ENCODE measurements around the gene GRWD1.

GRWD1 gene

DNA sequence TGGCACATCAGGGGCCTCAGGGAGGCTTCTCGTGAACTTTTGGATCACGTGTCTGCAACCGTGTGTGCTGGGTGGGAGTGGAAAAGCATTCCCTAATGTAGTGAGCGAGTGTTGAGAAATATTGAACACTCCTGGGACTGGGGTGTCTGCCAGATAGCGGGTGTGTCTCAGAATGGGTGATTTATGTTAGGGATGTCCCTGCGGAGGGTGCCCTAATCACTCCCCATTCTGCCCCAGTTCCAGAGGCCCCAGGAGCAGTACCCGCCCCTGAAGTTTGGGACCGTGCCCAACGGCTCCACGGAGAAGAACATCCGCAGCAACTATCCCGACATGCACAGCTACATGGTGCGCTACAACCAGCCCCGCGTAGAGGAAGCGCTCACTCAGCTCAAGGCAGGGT, 24.2 kb upstream of the GRWD1 start:
- DNase-seq (ENCODE audit: low read depth, low spot score), result no peak
- in situ Hi-C loops (cut with HindIII; ENCODE audit: low sequenced_read_pairs), result no loop called here

DNA sequence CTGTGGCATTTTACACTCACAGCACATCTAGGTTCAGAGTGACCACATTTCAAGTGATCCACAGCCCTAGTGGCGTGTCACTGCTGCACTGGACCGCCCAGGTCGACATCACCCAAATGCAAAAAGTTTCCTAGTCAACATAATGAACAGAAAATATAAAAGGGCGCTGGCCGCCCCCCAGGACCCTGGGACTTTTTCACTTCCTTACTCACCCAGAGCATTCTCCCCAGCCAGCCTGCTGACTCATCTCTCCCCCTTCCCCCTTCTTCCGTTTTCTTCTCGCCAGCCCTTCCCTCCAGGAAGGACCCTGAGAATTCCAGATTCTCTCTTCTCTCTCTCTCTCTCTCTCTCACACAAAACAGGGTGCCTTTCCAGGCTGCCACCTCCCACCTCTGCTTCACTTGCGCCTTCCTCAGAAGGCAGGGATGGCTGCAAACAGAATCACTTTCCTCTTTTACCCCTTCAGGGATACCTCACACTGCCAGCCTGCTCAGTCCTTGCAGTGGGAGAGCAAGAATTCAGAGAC, 21.0 kb upstream of the GRWD1 start:
- in situ Hi-C loops (cut with HindIII; ENCODE audit: low sequenced_read_pairs), result no loop called here
- peak; percentile 67 for DNase-seq (ENCODE audit: low read depth, low spot score)
- H3K4me3 ChIP-seq (ENCODE audit: low read depth, low read length), result no peak overlapping the region
- TF ChIP-seq, protein P1, sequence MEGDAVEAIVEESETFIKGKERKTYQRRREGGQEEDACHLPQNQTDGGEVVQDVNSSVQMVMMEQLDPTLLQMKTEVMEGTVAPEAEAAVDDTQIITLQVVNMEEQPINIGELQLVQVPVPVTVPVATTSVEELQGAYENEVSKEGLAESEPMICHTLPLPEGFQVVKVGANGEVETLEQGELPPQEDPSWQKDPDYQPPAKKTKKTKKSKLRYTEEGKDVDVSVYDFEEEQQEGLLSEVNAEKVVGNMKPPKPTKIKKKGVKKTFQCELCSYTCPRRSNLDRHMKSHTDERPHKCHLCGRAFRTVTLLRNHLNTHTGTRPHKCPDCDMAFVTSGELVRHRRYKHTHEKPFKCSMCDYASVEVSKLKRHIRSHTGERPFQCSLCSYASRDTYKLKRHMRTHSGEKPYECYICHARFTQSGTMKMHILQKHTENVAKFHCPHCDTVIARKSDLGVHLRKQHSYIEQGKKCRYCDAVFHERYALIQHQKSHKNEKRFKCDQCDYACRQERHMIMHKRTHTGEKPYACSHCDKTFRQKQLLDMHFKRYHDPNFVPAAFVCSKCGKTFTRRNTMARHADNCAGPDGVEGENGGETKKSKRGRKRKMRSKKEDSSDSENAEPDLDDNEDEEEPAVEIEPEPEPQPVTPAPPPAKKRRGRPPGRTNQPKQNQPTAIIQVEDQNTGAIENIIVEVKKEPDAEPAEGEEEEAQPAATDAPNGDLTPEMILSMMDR (IDR thresholded peaks at IDR 0.05; ENCODE audit: low read depth, low read length), result no peak

More for the DNA sequence above, 24.2 kb upstream of the GRWD1 start:
- no peak overlapping the region for H3K4me3 ChIP-seq (ENCODE audit: low read depth, low read length)
- TF ChIP-seq, protein P1 (IDR thresholded peaks at IDR 0.05; ENCODE audit: low read depth, low read length), result no peak

GRCh38 chr19:48428670-48429069, 17.1 kb upstream of the GRWD1 start:
- no peak overlapping the region for H3K4me3 ChIP-seq (ENCODE audit: low read depth, low read length)
- in situ Hi-C loops (cut with HindIII; ENCODE audit: low sequenced_read_pairs), result no loop called here
- TF ChIP-seq, protein P1 (IDR thresholded peaks at IDR 0.05; ENCODE audit: low read depth, low read length), result no peak
- DNase-seq (ENCODE audit: low read depth, low spot score), result no peak

DNA sequence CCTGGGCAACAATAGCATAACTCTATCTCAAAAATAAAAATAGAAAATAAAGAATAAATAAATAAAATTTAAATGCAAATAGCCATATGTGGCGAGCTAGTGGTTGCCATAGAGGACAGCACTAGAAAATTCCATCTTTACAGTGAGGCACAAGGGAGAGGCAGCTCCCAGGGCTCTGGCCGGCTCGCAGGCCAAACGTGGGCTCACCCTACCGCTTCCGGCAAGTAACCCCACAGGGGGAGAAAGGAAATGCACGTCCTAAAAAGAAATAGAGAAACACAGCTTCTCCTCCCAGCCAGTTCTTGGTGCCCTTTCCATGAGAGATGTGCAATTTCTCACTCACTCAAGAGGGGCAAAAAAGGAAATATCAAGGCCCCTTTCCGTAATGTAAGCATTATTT, 12.4 kb upstream of the GRWD1 start:
- no peak overlapping the region for H3K4me3 ChIP-seq (ENCODE audit: low read depth, low read length)
- in situ Hi-C loops (cut with HindIII; ENCODE audit: low sequenced_read_pairs), result no loop called here
- TF ChIP-seq, protein P1 (IDR thresholded peaks at IDR 0.05; ENCODE audit: low read depth, low read length), result no peak
- no peak for DNase-seq (ENCODE audit: low read depth, low spot score)

DNA sequence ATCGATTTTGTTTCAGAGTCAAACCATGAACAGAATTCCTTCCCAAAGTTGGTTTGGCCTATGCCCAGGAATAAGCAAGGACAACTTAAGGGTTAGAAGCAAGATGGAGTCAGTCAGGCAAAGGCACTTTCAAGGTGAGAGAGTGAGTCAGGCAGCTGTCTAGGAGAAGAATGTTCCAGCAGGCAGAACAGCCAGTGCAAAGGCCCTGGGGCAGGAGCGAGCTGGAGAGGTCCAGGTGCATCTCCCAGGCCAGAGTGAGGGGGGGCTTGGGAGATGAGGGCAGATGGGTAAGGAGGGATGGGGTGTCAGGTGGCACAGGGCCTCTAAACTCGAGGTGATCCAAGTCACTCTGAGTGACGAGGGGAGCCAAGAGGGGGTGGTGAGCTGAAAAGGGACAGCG, 9.2 kb upstream of the GRWD1 start:
- H3K4me3 ChIP-seq (ENCODE audit: low read depth, low read length), result no peak overlapping the region
- DNase-seq (ENCODE audit: low read depth, low spot score), result no peak
- in situ Hi-C loops (cut with HindIII; ENCODE audit: low sequenced_read_pairs), result no loop called here
- TF ChIP-seq, protein P1 (IDR thresholded peaks at IDR 0.05; ENCODE audit: low read depth, low read length), result no peak

GRCh38 chr19:48441360-48442050, 4.3 kb upstream of the GRWD1 start:
- H3K4me3 ChIP-seq (ENCODE audit: low read depth, low read length), result no peak overlapping the region
- in situ Hi-C loops (cut with HindIII; ENCODE audit: low sequenced_read_pairs), result no loop called here
- TF ChIP-seq, protein P1 (IDR thresholded peaks at IDR 0.05; ENCODE audit: low read depth, low read length), result no peak
- DNase-seq (ENCODE audit: low read depth, low spot score), result no peak
